ENCODE results near the gene PRXL2C.
"Not testable (repeated sequence)": the region's sequence is repeated elsewhere in the genome, so short reads cannot be mapped to it uniquely, and the experiment has no call there.

PRXL2C gene

DNA sequence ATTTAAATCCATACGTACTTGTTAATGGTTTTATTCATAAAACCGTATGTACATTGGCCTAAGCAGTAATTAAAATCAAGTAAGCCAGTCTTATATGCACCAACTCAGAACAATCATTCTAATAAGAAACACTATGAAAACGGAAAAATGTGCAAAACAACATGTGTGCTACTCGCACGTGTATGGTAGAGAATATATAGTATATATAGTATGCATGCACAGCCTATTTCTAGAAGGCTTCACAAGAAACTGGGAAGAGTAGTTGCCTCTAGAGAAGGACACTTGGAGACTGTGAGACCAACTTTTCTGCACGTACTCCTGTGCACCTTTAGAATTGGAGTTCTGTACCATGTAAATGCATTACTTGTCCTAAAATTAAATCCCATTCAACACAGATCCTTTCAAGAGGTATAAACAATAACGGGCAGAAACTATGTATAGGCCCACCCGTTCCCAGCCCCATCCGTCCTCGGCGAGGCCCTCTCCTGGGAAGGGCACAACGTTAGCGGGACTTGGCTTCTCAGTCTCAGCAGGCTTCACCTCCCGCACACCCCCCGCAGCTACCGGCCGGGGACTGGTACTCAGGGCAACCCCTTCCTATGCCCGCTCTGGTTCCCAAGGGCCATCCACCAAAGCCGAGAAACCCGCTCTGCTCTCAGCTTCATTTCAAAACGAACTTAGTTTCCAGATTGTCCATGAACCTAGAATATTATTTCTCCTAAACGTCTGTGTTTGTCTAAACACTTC lies 37.5 kb downstream of the PRXL2C start:
- peak overlapping the region in 1 of 2 donors; percentile 11 for H3K4me3 ChIP-seq (replicated peaks in 1 of 2; ENCODE audit: low read depth in 2 of 2, low read length in 2 of 2)
- TF ChIP-seq CTCF (IDR thresholded peaks at IDR 0.05; ENCODE audit: low read depth, low read length) = no peak
- DNase-seq (ENCODE audit: low read depth in 2 of 2) = no peak

GRCh38 chr9:96616817-96617438 lies 38.2 kb downstream of the PRXL2C start:
- no peak overlapping the region for H3K4me3 ChIP-seq (replicated peaks in 1 of 2; ENCODE audit: low read depth in 2 of 2, low read length in 2 of 2)
- TF ChIP-seq CTCF (IDR thresholded peaks at IDR 0.05; ENCODE audit: low read depth, low read length) = no peak
- no peak for DNase-seq (ENCODE audit: low read depth in 2 of 2)

DNA sequence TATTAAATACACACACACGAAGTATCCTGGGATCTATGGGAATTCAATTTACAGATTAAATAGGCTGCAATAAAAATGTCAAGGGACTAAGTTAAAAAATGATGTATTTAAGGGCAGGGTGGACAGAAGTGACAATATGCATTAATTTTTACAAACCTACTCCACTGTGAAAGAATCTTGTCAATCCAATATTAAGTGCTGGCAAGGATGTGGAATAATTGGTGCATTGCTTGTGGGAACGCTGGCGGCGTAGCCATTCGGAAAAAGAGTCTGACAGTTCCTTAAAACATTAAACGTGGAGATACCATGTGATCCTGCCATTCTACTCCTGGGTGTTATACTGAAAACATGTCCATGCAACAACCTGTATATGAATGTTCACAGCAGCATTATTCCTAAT lies 39.7 kb downstream of the PRXL2C start:
- DNase-seq (ENCODE audit: low read depth in 2 of 2) = no peak

DNA sequence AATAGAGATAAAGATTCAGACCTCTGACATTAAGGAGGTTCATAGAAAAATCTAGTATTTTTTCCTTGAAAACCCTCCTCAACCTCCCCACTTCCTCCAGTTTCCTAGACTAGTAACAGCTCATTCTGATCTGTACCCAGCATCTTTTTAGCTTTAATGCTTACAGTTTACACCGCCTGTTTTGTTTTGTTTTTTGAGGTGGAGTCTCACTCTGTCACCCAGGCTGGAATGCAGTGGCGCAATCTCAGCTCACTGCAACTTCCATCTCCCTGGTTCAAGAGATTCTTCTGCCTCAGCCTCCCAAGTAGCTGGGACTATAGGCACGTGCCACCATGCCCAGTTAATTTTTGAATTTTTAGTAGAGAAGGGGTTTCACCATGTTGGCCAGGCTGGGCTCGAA lies 40.5 kb downstream of the PRXL2C start:
- peak; percentile 23 to 58 for DNase-seq (ENCODE audit: low read depth in 2 of 2)
- not testable (repeated sequence) for H3K4me3 ChIP-seq (replicated peaks in 1 of 2; ENCODE audit: low read depth in 2 of 2, low read length in 2 of 2)

More for the DNA sequence above, 39.7 kb downstream of the PRXL2C start:
- H3K4me3 ChIP-seq (replicated peaks in 1 of 2; ENCODE audit: low read depth in 2 of 2, low read length in 2 of 2) = no peak overlapping the region
- TF ChIP-seq CTCF (IDR thresholded peaks at IDR 0.05; ENCODE audit: low read depth, low read length) = no peak

DNA sequence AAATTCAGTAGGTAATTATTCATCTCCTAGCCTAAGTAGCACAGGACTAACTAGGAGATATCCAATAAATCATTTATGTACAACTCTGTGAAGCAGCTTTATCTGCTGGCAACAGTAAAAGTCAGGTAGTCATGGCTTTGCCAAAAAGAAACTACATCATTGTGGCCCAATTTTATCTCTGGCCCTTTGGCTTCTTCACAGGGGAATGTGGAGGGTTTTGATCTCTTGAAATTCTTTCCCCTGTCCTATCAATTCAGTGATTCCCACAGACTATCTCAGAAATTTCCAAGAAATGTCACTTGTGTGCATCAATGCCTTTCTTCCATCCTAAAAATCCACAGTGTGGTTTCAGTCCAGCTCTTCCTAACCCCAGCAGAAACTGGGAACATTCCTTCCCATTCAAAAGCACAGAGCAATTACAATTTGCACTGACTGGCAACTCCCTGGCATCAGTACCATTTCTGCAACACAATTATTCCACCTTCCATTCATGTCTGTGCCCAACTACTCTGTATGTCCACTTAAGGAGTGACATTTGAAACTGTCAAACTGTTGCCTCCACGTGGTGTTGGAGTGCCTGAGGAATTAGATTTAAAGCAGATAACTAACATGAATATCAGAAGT lies 42.0 kb downstream of the PRXL2C start:
- no peak for TF ChIP-seq CTCF (IDR thresholded peaks at IDR 0.05; ENCODE audit: low read depth, low read length)
- DNase-seq (ENCODE audit: low read depth in 2 of 2) = no peak
- no peak overlapping the region for H3K4me3 ChIP-seq (replicated peaks in 1 of 2; ENCODE audit: low read depth in 2 of 2, low read length in 2 of 2)

DNA sequence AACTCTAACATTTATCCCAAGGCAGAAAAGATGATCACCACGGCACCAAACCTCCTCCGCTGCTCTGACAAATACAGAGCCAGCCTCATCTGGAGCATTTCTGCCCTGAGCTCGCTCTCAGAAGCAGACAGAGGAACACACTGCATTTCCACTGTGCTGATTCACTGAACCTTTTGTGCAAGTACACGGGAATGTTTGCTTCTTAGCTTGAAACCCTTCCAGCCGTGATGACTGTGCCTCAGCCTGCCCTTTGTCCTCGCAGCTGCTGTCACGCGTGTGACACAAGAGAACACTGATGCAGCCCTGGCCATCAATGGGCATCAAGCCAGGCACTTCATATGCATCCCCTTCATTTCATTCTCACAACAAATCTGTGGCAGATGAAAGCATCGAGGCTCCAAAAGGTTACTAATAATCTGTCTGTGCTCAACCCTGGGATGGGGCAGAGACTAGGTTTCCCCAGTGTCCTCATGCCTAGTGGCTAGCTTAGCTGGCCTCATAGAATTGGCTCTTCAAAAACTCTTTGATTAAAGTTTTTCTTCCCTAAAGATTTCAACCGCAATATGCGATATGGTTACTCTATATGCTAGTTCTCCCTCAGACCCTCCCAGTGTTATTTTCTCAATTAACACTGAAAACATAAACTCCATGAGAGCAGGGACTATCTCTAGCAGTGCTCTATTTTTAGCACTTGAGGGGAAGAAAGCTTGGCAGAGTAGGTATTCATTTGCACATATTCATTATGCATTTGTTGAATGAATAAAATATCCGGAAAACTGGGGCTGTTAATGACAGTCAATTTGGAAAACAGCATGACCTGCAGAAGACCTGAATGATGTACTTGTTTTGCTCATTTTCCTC lies 42.8 kb downstream of the PRXL2C start:
- peak; percentile 81 to 94 for DNase-seq (ENCODE audit: low read depth in 2 of 2)
- TF ChIP-seq CTCF (IDR thresholded peaks at IDR 0.05; ENCODE audit: low read depth, low read length) = no peak
- H3K4me3 ChIP-seq (replicated peaks in 1 of 2; ENCODE audit: low read depth in 2 of 2, low read length in 2 of 2) = peak overlapping the region in 1 of 2 donors; percentile 3
